Vagina (tissue), 2 donors: ENCODE results near the gene PATJ.

Experiments
- POLR2A ChIP-seq, 2 donors: fragments of 450-650 bp; IDR thresholded peaks; one replicate each; pipeline ENCODE4 v1.6.1; 2017; ENCODE audit warnings: antibody characterized with exemption in 2 of 2, mild to moderate bottlenecking in 2 of 2, moderate library complexity in 2 of 2
- POLR2AphosphoS5 ChIP-seq, 2 donors: sonication (generic); formaldehyde crosslinking; IDR thresholded peaks; one replicate each; pipeline ENCODE4 v1.9.0; 2017; ENCODE audit warnings: antibody characterized with exemption in 2 of 2, mild to moderate bottlenecking in 2 of 2, low read depth in 1 of 2; ENCODE audit not compliant: insufficient read depth in 1 of 2
- TF ChIP-seq, protein P1 (sequence below), 3 experiments: fragments of 450-650 bp in 2 of 3; fragments of 200-600 bp in 1 of 3; sonication (generic) in 1 of 3; IDR thresholded peaks; one replicate each; pipeline ENCODE4 v1.5.1; 2017 to 2019; ENCODE audit warnings: antibody characterized with exemption in 3 of 3, mild to moderate bottlenecking in 2 of 3, moderate library complexity in 2 of 3

DNA sequence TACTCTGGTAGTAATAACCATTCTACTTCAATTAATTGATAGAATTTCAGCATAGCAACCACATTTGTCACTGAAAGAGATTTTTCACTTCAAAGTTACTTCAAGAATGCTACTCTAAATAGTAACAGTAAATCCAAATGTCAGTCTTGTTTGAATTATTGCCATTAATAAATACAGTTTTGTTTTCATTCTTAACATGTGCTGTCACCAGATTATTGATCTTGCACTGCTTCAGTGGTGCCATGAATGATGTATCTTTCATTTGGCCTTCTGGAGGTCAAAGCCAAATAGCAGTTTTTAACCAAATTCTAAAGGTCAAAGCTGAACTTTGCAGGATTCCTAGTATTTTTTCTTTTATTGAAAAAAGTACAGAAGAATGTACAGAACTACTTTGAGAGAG lies 199.5 kb downstream of the PATJ start:
- TF ChIP-seq, protein P1, sequence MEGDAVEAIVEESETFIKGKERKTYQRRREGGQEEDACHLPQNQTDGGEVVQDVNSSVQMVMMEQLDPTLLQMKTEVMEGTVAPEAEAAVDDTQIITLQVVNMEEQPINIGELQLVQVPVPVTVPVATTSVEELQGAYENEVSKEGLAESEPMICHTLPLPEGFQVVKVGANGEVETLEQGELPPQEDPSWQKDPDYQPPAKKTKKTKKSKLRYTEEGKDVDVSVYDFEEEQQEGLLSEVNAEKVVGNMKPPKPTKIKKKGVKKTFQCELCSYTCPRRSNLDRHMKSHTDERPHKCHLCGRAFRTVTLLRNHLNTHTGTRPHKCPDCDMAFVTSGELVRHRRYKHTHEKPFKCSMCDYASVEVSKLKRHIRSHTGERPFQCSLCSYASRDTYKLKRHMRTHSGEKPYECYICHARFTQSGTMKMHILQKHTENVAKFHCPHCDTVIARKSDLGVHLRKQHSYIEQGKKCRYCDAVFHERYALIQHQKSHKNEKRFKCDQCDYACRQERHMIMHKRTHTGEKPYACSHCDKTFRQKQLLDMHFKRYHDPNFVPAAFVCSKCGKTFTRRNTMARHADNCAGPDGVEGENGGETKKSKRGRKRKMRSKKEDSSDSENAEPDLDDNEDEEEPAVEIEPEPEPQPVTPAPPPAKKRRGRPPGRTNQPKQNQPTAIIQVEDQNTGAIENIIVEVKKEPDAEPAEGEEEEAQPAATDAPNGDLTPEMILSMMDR (IDR thresholded peaks at IDR 0.05), result no peak
- TF ChIP-seq POLR2A (IDR thresholded peaks at IDR 0.05), result no peak
- no peak for TF ChIP-seq POLR2AphosphoS5 (IDR thresholded peaks at IDR 0.05; ENCODE audit: insufficient read depth in 1 of 2, low read depth in 1 of 2)
